Motor neuron (in vitro differentiated cells): Measurements from ENCODE around the gene IMPACT. TPM values are rescaled to one million over a fixed set of nuclear protein-coding genes. Genes with fewer than 3 reads are reported as not detected.

ENCODE experiments used
- ATAC-seq, 8 experiments: fragments of 200-7000 bp; cut with Tn5 transposase; replicated peaks in 6 of 8; 2 replicates each; pipeline ENCODE4 v1.8.0; 2021; ENCODE audit warnings: mild to moderate bottlenecking in 8 of 8, moderate library complexity in 8 of 8
- H3K27ac ChIP-seq, 2 donors: fragments of 250-450 bp; sonication (Bioruptor Pico); 2 replicates each; pipeline ENCODE4 v1.9.0; 2021; ENCODE audit warnings: antibody characterized with exemption in 2 of 2, mild to moderate bottlenecking in 2 of 2, moderate library complexity in 1 of 2
- H3K4me1 ChIP-seq, 2 donors: fragments of 250-450 bp; sonication (Bioruptor Pico); replicated peaks in 1 of 2; 2 replicates each; pipeline ENCODE4 v1.6.1; 2021; ENCODE audit warnings: antibody characterized with exemption in 2 of 2, mild to moderate bottlenecking in 2 of 2, moderate library complexity in 1 of 2
- H3K4me3 ChIP-seq, 5 donors: fragments of 250-450 bp; sonication (Bioruptor Pico); 2 replicates each; pipeline ENCODE4 v1.9.0; 2021; ENCODE audit warnings: antibody characterized with exemption in 5 of 5, mild to moderate bottlenecking in 5 of 5, moderate library complexity in 4 of 5
- WGBS, 10 experiments: fragments of 450-650 bp; shearing (Covaris generic); methylation state at CpG; one replicate each; pipeline ENCODE4 v1.0.0; 2022; 5-methylcytosine and 5-hydroxymethylcytosine counted together
- in situ Hi-C, 9 experiments: fragments of 400-800 bp; cut with MboI; loops; one replicate each; pipeline ENCODE4 v1.15.0; 2021; ENCODE audit warnings: low sequenced_read_pairs in 9 of 9, low pct_unique_long_range_greater_than_20kb in 2 of 9; ENCODE audit not compliant: unreplicated experiment in 9 of 9
- total RNA-seq, 8 experiments: library from RNA; unstranded; fragments of 300-600 nt; gene quantifications; 2 replicates each; pipeline versions ENCODE4 v1.2.3 to v1.2.4, GENCODE V29; 2022

Gene IMPACT
- total RNA-seq, 8 experiments from 2014 or later, result 14.6 to 34.7 (median 22.2) TPM

DNA sequence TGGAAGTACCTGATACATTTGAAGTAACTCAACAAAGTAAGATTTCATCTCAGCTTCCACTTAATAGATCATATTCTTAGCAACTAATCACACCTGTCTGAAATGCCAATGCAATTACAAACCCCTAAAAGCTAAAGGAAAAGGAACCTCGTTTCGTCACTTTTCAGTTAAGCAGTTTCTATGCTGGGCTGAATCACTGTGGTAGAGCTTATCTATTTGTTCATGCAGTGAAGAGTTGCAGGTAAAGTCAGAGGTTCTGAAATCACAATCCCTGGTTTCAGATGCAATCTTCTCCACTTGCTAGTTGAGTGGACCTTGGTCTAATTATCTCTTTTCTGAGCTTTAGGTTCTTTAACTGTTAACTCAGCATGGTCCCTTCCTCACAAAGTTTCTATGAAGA is 40.3 kb downstream of the IMPACT start:
- WGBS, 10 experiments, result 6 to 100% (median 89%) methylated on average over 1 to 2 of the region's 2 CpGs; no CpG with 5 or more reads in 2 of the 10 experiments
- no peaks in the 10 kb centered on the region for H3K4me1 ChIP-seq
- H3K27ac ChIP-seq, result no peak overlapping the region
- H3K4me3 ChIP-seq, result no peak overlapping the region
- in situ Hi-C loops, result no loop called here
- ATAC-seq, result no peak

- Histone ChIP-seq H3K27ac (no peak overlapping the region), H3K4me3 (no peak overlapping the region), H3K4me1 (no peaks in the 10 kb centered on the region)
- WGBS, 10 experiments, result 64 to 100% (median 84%) methylated on average over 1 to 3 of the region's 3 CpGs; no CpG with 5 or more reads in 4 of the 10 experiments
- ATAC-seq, result no peak
- in situ Hi-C loops, result no loop called here
Measured at GRCh38 chr18:24470022-24470618, 43.6 kb downstream of the IMPACT start.

DNA sequence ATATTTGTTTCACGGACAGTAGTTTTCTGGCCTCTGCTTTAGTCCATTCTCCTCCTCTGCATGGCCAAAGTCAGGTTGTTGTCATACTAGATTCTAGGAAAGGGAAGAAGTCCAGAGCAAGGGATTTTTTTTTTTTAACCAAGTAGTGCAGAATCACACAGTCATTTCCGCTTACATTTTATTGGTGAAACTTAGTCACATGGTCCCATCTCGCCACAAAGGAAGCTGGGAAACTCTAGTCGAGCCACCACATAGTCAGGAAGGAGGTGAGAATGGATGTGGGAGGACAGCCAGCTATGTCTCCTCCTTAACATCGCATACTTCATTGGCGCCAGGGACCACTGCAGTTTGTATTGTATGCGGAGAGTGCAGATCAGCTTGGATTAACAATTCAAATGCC is 44.3 kb downstream of the IMPACT start:
- in situ Hi-C loops, result no loop called here
- ATAC-seq, result no peak
- Histone ChIP-seq H3K4me1 (no peaks in the 10 kb centered on the region), H3K4me3 (no peak overlapping the region), H3K27ac (no peak overlapping the region)
- WGBS, 10 experiments, result 67 to 100% (median 96%) methylated on average over 1 to 7 of the region's 7 CpGs; no CpG with 5 or more reads in 2 of the 10 experiments

DNA sequence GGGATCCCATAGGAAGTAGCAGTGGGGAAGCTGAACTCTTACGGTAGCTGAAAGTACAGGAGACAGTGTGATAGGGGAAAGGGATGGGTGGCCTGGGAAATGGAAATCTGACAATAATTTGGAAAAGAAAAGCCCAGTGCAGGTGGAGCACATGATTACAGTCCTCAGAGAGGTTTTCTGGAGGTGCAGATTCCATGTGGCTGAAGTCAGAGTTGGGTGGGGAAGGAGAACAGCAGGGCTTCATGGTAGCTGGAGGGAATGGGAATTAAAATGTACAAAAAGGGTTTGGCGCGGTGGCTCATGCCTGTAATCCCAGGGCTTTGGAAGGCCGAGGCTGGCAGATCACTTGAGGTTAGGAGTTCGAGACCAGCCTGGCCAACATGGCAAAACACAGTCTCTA is 46.1 kb downstream of the IMPACT start:
- in situ Hi-C loops, result no loop called here
- Histone ChIP-seq H3K27ac (no peak overlapping the region), H3K4me1 (no peaks in the 10 kb centered on the region), H3K4me3 (no peak overlapping the region)
- ATAC-seq, result peak in 2 of 8 experiments; percentile 44 to 73
- 0 to 100% (median 84%) methylated on average over 1 to 5 of the region's 5 CpGs; no CpG with 5 or more reads in 2 of the 10 experiments for WGBS, 10 experiments

- in situ Hi-C loops, result no loop called here
- WGBS, 10 experiments, result 0 to 100% (median 60%) methylated on average over 1 to 2 of the region's 2 CpGs; no CpG with 5 or more reads in 1 of the 10 experiments
- ATAC-seq, result no peak
Measured at GRCh38 chr18:24474406-24474805, 47.9 kb downstream of the IMPACT start.

GRCh38 chr18:24475926-24476589 is 49.6 kb downstream of the IMPACT start:
- no peak overlapping the region for H3K27ac ChIP-seq
- in situ Hi-C loops, result no loop called here
- no peak for ATAC-seq

More at GRCh38 chr18:24474406-24474805, 47.9 kb downstream of the IMPACT start:
- Histone ChIP-seq H3K4me1 (no peaks in the 10 kb centered on the region), H3K27ac (no peak overlapping the region), H3K4me3 (no peak overlapping the region)

DNA sequence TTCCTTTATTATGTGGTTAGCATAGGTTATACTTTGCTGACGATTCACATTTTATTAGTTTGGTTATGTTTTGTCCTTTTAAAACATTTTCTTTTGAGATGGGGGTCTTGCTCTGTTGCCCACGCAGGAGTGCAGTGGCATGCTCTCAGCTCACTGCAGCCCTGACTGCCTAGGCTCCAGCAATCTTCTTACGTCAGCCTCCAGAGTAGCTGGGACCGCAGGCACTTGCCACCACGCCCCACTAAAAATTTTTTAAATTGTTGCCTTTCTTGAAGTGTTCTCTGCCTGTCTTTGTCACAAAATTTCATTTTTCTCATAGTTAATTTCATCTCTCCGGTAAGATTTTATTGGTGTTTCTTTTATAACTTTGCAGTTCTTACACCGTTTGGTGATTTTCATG is 52.9 kb downstream of the IMPACT start:
- H3K4me3 ChIP-seq, result no peak overlapping the region
- no peak overlapping the region for H3K27ac ChIP-seq
- ATAC-seq, result no peak
- H3K4me1 ChIP-seq, result no peaks in the 10 kb centered on the region
- WGBS, 10 experiments, result 59 to 90% (median 79%) methylated on average over 2 to 7 of the region's 7 CpGs
- in situ Hi-C loops, result no loop called here

More at GRCh38 chr18:24475926-24476589, 49.6 kb downstream of the IMPACT start:
- Histone ChIP-seq H3K4me1 (no peaks in the 10 kb centered on the region), H3K4me3 (no peak overlapping the region)
- 60 to 100% (median 86%) methylated on average over 1 to 6 of the region's 6 CpGs; no CpG with 5 or more reads in 1 of the 10 experiments for WGBS, 10 experiments

DNA sequence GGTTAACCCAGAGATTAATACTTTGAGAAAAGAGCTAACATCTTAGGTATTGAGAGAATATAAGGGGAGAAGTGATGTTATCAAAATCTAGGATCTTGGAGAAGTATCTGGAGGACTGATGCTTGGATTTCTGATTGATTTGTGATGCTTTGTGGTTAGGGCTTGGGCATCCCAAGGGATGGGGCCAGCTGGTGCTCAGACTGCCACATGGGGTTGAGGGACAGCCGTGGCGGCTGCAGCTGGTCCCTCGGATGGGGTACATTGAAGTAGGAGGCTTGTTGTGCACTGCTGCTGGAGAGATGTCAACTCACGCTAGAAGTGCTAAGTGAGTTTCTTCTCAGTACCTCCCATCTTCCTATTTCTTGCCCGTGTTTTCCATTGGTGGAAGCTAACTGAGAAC is 56.4 kb downstream of the IMPACT start:
- ATAC-seq, result no peak
- no peak overlapping the region for H3K4me3 ChIP-seq
- in situ Hi-C loops, result no loop called here
- 50 to 100% (median 91%) methylated on average over 1 to 5 of the region's 5 CpGs; no CpG with 5 or more reads in 2 of the 10 experiments for WGBS, 10 experiments
- H3K4me1 ChIP-seq, result peaks cover 0 to 1% of the 10 kb centered on the region in 2 donors
- H3K27ac ChIP-seq, result no peak overlapping the region

GRCh38 chr18:24485681-24486080 is 59.2 kb downstream of the IMPACT start:
- no peak overlapping the region for H3K4me3 ChIP-seq
- ATAC-seq, result no peak
- in situ Hi-C loops, result no loop called here
- no peak overlapping the region for H3K27ac ChIP-seq
- peaks cover 0 to 2% of the 10 kb centered on the region in 2 donors for H3K4me1 ChIP-seq
- WGBS, 10 experiments, result 70 to 100% (median 93%) methylated on average over 1 to 3 of the region's 3 CpGs; no CpG with 5 or more reads in 1 of the 10 experiments

DNA sequence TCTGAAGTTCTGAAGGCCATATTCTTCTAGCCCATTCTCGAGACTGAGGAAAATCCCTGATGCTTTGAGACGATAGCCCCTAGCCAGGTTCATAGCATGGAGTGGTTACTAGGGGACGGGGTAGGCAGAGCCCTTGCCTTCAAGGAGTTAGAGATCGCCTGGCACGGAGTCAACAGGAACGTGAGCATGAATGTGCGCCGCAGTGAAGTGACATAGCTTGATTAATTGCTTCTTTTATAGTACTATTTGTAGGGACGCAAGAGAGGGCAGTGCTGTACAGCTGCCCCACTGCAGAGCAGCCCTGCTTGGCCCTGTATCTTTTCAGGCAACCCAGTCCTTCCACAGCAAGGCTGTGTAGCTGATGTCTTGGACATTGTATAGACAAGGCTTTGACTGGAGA is 60.2 kb downstream of the IMPACT start:
- 20 to 81% (median 58%) methylated on average over 1 to 9 of the region's 9 CpGs; no CpG with 5 or more reads in 2 of the 10 experiments for WGBS, 10 experiments
- H3K4me3 ChIP-seq, result no peak overlapping the region
- H3K27ac ChIP-seq, result no peak overlapping the region
- ATAC-seq, result no peak
- H3K4me1 ChIP-seq, result peaks cover under 1 to 4% of the 10 kb centered on the region in 2 donors
- in situ Hi-C loops, result no loop called here

DNA sequence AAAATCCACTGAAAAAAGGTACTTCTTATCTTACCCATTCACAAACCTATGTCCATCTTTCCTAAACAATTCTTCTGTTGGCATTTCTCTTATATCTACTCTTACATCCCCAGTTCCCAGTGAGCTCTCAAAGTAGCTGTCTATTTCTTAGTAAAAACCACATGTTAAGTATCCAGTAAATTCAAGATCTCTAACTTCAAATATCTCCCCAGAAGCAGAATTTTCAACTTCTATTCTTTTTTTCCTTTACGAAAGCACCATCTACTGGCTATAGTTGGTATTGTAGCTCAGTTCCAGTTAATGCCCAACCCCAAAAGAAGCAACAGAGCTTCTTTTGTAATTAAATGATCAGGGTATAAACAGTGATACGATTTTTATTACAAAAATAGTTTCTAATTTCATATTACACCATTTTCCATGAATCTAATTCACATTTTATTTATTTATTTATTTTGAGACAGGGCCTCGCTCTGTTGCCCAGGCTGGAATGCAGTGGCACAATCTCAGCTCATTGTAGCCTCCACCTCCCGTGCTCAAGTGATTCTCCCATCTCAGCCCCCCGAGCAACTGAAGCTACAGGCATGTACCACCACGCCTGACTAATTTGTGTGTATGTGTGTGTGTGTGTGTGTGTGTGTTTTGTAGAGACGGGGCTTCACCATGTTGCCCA is 62.5 kb downstream of the IMPACT start:
- in situ Hi-C loops, result no loop called here
- WGBS, 10 experiments, result 0 to 46% (median 27%) methylated on average over 1 to 4 of the region's 7 CpGs; no CpG with 5 or more reads in 1 of the 10 experiments
- Histone ChIP-seq H3K4me3 (no peak overlapping the region), H3K27ac (no peak overlapping the region), H3K4me1 (peaks cover 10 to 15% of the 10 kb centered on the region in 2 donors)
- peak in 1 of 8 experiments; percentile 25 for ATAC-seq

- H3K4me3 ChIP-seq, result no peak overlapping the region
- no peak overlapping the region for H3K27ac ChIP-seq
- in situ Hi-C loops, result no loop called here
- peak in 3 of 8 experiments; percentile 27 to 86 (median 84) for ATAC-seq
- 0 to 100% (median 59%) methylated on average over 1 to 3 of the region's 4 CpGs; no CpG with 5 or more reads in 6 of the 10 experiments for WGBS, 10 experiments
- H3K4me1 ChIP-seq, result peaks cover 10 to 15% of the 10 kb centered on the region in 2 donors
Measured at GRCh38 chr18:24490539-24490938, 64.1 kb downstream of the IMPACT start.
